ENCODE measurements around the gene OR2C3. TPM values are rescaled to one million over a fixed set of nuclear protein-coding genes. Genes with fewer than 3 reads are reported as not detected.
"Not testable (repeated sequence)": the region's sequence is repeated elsewhere in the genome, so short reads cannot be mapped to it uniquely, and the experiment has no call there.

The OR2C3 gene
- total RNA-seq, 4 donors from 2014 or later = not detected

DNA sequence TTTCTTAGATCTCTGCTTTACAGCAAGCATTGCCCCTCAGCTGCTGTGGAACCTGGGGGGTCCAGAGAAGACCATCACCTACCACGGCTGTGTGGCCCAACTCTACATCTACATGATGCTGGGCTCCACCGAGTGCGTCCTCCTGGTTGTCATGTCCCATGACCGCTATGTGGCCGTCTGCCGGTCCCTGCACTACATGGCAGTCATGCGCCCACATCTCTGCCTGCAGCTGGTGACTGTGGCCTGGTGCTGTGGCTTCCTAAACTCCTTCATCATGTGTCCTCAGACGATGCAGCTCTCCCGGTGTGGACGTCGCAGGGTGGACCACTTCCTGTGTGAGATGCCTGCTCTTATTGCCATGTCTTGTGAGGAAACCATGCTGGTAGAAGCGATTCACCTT, 44.9 kb downstream of the OR2C3 start:
- intact Hi-C loops (cut with DNase I; ENCODE audit: low total_unique reads) = loop anchor here (10.0 kb wide), 1 partner anchor 97 kb away; no protein-coding TSS in a partner anchor
- 84 to 91% methylated on average over 12 of the region's 12 CpGs for WGBS, 2 donors
- TF ChIP-seq CTCF (IDR thresholded peaks at IDR 0.05) (no peak), POLR2A (IDR thresholded peaks at IDR 0.05) (no peak)
- DNase-seq (ENCODE audit: low spot score in 2 of 2) = no peak
- no peak overlapping the region for H3K4me3 ChIP-seq (ENCODE audit: low read depth, poor library complexity, severe bottlenecking)

DNA sequence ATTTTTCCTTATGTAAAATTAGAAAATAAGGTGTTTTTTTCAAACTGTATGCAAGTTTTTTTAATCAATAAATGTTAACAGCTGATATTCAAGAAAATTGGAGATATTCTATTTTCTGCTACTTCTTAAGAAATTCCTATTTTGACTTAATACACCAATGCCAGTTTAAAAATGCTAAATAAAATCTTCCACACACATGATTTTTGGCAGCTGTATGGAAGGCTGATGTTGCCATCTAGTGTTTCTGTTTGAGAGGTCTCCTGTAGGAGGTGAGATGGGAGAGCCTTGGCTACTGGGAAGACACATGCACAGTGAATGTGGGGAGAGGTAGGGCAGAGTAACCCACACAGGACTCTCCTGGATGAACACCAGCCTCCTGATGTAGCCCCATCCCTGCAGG, 49.2 kb downstream of the OR2C3 start:
- H3K4me3 ChIP-seq (ENCODE audit: low read depth, poor library complexity, severe bottlenecking) = no peak overlapping the region
- DNase-seq (ENCODE audit: low spot score in 2 of 2) = no peak
- TF ChIP-seq POLR2A (IDR thresholded peaks at IDR 0.05) (no peak), CTCF (IDR thresholded peaks at IDR 0.05) (no peak)
- intact Hi-C loops (cut with DNase I; ENCODE audit: low total_unique reads) = no loop called here

- no peak overlapping the region for H3K4me3 ChIP-seq (ENCODE audit: low read depth, poor library complexity, severe bottlenecking)
- DNase-seq (ENCODE audit: low spot score in 2 of 2) = no peak
- TF ChIP-seq POLR2A (IDR thresholded peaks at IDR 0.05) (no peak), CTCF (IDR thresholded peaks at IDR 0.05) (no peak)
- WGBS, 2 donors = 35 to 52% methylated on average over 1 of the region's 1 CpG
- intact Hi-C loops (cut with DNase I; ENCODE audit: low total_unique reads) = no loop called here
These were observed 53.5 kb downstream of the OR2C3 start for GRCh38 chr1:247482747-247483146.

DNA sequence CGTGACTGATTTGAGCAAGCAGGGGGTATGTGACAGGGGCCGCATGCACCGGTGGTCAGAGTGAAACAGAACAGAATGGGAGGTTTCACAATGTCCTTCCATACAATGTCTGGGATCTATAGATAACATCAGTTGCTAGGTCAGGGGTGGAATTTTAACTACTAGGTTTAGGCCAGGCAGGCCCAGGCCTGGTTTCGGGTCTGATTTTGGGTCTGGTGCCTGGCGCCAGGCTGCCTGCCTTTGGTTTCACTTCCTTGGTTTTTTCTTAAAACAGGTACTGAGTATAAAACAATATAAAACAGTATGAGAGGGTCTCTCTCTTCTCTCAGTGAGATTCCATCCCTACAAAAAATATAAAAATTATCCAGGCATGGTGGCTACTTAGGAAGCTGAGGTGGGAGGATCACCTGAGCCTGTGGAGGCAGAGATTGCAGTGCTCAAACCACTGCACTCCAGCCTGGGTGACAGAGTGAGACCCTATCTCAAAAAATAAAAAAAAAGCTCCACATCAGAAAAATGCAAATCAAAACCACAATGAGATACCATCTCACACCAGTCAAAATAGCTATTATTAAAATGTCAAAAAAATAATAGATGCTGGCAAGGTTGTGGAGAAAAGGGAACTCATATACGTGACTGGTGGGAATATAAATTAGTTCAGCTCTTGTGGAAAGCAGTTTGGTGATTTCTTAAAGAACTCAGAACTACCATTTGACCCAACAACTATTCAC, 59.7 kb downstream of the OR2C3 start:
- WGBS, 2 donors = 83 to 85% methylated on average over 6 of the region's 6 CpGs
- DNase-seq (ENCODE audit: low spot score in 2 of 2); intact Hi-C loops (cut with DNase I; ENCODE audit: low total_unique reads); H3K4me3 ChIP-seq (ENCODE audit: low read depth, poor library complexity, severe bottlenecking): not testable (repeated sequence)

GRCh38 chr1:247475793-247476192, 60.4 kb downstream of the OR2C3 start:
- H3K4me3 ChIP-seq (ENCODE audit: low read depth, poor library complexity, severe bottlenecking) = no peak overlapping the region
- no peak for TF ChIP-seq POLR2A (IDR thresholded peaks at IDR 0.05)
- TF ChIP-seq CTCF (IDR thresholded peaks at IDR 0.05) = no peak
- DNase-seq (ENCODE audit: low spot score in 2 of 2) = no peak
- intact Hi-C loops (cut with DNase I; ENCODE audit: low total_unique reads) = no loop called here
- 84 to 96% methylated on average over 2 of the region's 2 CpGs for WGBS, 2 donors

Other genes with a start within 250 kb of the OR2C3 start
- gene ZNF496, start 204.6 kb downstream of the OR2C3 start, total RNA-seq = 10 to 100 TPM; 16.3 to 32.7 (median 25.9) TPM
- gene NLRP3, start 120.3 kb downstream of the OR2C3 start, total RNA-seq = 1 to 10 TPM in 1 of 4 donors, under 1 TPM in 3; 0.13 to 1.2 (median 0.32) TPM
- gene OR2B11, start 78.3 kb downstream of the OR2C3 start, total RNA-seq = not detected
- under 1 TPM in 3 of 4 donors, not detected in 1; 0.08 to 0.32 (median 0.10) TPM for gene GCSAML, start 12.7 kb upstream of the OR2C3 start, total RNA-seq
- not detected for gene OR2G2, start 51.9 kb upstream of the OR2C3 start, total RNA-seq
- not detected for gene OR2G3, start 69.1 kb upstream of the OR2C3 start, total RNA-seq
- gene OR13G1, start 143.3 kb upstream of the OR2C3 start, total RNA-seq = not detected
- not detected for gene OR6F1, start 180.2 kb upstream of the OR2C3 start, total RNA-seq
- gene OR14K1, start 202.2 kb upstream of the OR2C3 start, total RNA-seq = not detected
- not detected for gene OR14A2, start 211.7 kb upstream of the OR2C3 start, total RNA-seq
- gene OR1C1, start 224.1 kb upstream of the OR2C3 start, total RNA-seq = not detected